Activated naive CD4-positive, alpha-beta T cell treated with anti-CD3 and anti-CD28 coated beads, Interleukin-2, amount 50 U/mL, for 24 hours (primary cell): ENCODE data around the gene NPNT.

ENCODE experiments used
- H3K27ac Mint-ChIP-seq: one replicate; pipeline ENCODE4 v1.8.0; 2021; ENCODE audit warnings: mild to moderate bottlenecking, mixed read lengths
- H3K27me3 Mint-ChIP-seq: one replicate; pipeline ENCODE4 v1.8.0; 2021; ENCODE audit warnings: mixed read lengths
- H3K36me3 Mint-ChIP-seq: one replicate; pipeline ENCODE4 v1.8.0; 2021; ENCODE audit warnings: mixed read lengths
- H3K4me1 Mint-ChIP-seq: one replicate; pipeline ENCODE4 v1.8.0; 2021; ENCODE audit warnings: mixed read lengths
- H3K4me3 Mint-ChIP-seq: one replicate; pipeline ENCODE4 v1.8.0; 2021; ENCODE audit warnings: mild to moderate bottlenecking, mixed read lengths
- H3K9me3 Mint-ChIP-seq: one replicate; pipeline ENCODE4 v1.8.0; 2021; ENCODE audit warnings: mixed read lengths

The NPNT gene

DNA sequence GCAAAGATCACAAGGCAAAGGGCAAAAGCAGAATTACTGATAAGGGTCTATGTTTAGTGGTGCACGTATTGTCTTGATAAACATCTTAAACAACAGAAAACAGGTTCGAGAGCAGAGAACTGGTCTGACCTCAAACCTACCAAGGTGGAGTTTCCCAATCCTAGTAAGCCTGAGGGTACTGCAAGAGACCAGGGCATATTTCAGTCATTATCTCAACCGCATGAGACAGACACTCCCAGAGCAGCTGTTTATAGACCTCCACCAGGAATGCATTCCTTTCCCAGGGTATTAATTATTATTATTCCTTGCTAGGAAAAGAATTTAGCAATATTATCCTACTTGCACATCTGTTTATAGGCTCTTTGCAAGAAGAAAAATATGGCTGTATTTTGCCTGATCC is 51.5 kb downstream of the NPNT start:
- Mint-ChIP-seq H3K4me1 (no peaks in the 10 kb centered on the region), H3K27ac (no peak overlapping the region), H3K9me3 (peaks cover 6% of the 10 kb centered on the region)

DNA sequence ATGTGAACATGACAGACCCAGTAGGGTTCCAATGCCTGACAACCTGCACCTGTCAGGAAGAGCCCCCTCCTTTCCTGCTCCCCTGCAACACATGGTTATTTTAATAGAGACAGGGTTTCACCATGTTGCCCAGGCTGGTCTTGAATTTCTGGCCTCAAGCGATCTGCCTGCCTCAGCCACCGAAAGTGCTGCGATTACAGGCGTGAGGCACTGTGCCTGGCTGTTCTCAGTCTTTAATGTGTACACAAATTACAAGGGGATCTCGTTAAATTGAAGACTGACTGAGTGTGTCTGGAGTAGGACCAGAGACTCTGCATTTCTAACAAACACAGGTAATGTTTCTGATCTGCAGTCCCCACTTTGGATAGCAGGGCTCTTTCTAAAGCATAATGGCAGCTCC is 55.4 kb downstream of the NPNT start:
- Mint-ChIP-seq H3K4me3 (no peak overlapping the region), H3K36me3 (no peaks in the 10 kb centered on the region), H3K27me3 (peaks cover 6% of the 10 kb centered on the region), H3K9me3 (peaks cover 6% of the 10 kb centered on the region), H3K4me1 (no peaks in the 10 kb centered on the region), H3K27ac (no peak overlapping the region)

More for the DNA sequence above, 51.5 kb downstream of the NPNT start:
- Mint-ChIP-seq H3K27me3 (peaks cover 5% of the 10 kb centered on the region), H3K36me3 (no peaks in the 10 kb centered on the region), H3K4me3 (no peak overlapping the region)

DNA sequence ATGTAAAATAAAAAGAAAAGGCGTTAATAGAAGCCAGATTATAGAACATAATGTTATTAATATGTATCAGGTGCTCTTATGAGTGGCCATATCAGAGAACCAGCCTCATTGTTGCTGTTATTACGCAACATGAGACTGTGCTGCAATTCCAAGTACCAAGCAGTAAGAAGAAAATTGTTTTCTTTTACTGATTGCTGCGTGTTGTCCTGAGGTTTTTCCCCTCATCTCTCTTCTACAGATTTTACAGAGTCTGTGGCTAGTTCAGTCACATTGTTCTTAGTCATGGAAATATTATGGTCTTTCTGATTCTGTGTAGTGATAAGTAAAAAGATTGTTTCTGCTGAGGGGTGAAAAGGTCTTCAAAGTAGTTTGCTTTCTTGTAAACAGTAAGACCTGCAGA is 55.9 kb downstream of the NPNT start:
- H3K27me3 Mint-ChIP-seq = peaks cover 6% of the 10 kb centered on the region
- peaks cover 5% of the 10 kb centered on the region for H3K9me3 Mint-ChIP-seq
- H3K4me3 Mint-ChIP-seq = no peak overlapping the region
- H3K4me1 Mint-ChIP-seq = no peaks in the 10 kb centered on the region
- no peak overlapping the region for H3K27ac Mint-ChIP-seq
- no peaks in the 10 kb centered on the region for H3K36me3 Mint-ChIP-seq

DNA sequence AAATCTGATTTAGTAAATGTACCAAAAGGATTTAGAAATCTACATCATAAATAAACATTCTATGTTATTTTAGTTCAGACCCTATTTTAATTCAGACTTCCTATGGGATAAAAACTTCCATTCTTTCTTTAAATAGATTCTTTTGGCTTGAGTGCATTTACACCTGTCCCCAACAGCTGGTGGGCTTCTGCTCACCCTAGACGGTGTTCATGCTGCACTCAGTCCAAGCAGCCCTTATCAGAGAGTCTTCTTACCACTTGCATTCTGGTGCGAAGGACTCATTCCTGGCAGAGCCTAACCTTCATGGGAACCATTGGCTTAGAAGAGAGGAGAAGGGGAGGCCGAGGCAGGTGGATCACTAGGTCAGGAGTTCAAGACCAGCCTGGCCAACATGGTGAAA is 57.3 kb downstream of the NPNT start:
- no peak overlapping the region for H3K27ac Mint-ChIP-seq
- H3K4me1 Mint-ChIP-seq = no peaks in the 10 kb centered on the region
- peaks cover 7% of the 10 kb centered on the region for H3K27me3 Mint-ChIP-seq
- H3K4me3 Mint-ChIP-seq = no peak overlapping the region
- H3K9me3 Mint-ChIP-seq = no peaks in the 10 kb centered on the region
- H3K36me3 Mint-ChIP-seq = no peaks in the 10 kb centered on the region

DNA sequence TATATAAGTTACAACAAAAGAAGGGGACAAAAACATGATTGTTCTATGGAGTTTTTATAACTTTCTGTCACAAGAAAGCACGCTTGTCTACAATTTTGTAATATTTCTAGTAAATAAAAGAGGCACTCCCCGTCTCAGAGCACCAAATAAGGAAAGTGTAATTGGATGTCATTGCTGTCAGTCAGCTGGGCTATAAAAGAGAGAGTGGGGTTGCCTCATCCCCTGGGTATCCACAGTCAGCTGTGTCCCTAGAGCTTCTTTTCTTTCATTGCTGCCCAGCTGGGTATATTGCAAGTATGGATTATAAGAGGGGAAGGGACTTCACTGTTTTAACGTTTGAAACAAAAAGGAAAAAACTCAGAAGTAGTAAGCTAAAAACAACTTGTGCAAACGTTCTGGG is 61.3 kb downstream of the NPNT start:
- H3K9me3 Mint-ChIP-seq = no peaks in the 10 kb centered on the region
- peaks cover 4% of the 10 kb centered on the region for H3K27me3 Mint-ChIP-seq
- H3K36me3 Mint-ChIP-seq = no peaks in the 10 kb centered on the region

DNA sequence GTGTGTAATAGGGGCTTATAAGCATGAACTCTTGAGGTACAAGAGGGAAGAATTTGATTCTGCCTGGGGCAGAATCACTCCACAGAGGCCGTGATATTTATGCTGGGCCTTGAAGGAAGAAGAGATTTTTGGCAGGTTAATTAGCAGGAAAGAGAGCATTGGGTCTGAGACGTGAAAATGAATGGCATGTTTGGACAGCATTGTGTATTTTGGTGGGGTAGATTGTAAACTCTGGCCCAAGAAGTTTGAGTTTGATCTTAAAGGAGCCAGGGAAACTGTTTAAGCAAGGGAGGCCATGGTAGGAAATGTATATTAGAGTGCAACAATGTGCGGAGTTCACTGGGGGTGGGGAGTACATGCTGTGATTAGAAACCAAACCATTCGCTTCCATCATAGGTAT is 62.4 kb downstream of the NPNT start:
- H3K36me3 Mint-ChIP-seq = no peaks in the 10 kb centered on the region
- no peaks in the 10 kb centered on the region for H3K4me1 Mint-ChIP-seq
- no peaks in the 10 kb centered on the region for H3K9me3 Mint-ChIP-seq
- H3K4me3 Mint-ChIP-seq = no peak overlapping the region
- H3K27ac Mint-ChIP-seq = no peak overlapping the region
- peaks cover 5% of the 10 kb centered on the region for H3K27me3 Mint-ChIP-seq

More for the DNA sequence above, 61.3 kb downstream of the NPNT start:
- no peak overlapping the region for H3K27ac Mint-ChIP-seq
- H3K4me1 Mint-ChIP-seq = no peaks in the 10 kb centered on the region
- no peak overlapping the region for H3K4me3 Mint-ChIP-seq

DNA sequence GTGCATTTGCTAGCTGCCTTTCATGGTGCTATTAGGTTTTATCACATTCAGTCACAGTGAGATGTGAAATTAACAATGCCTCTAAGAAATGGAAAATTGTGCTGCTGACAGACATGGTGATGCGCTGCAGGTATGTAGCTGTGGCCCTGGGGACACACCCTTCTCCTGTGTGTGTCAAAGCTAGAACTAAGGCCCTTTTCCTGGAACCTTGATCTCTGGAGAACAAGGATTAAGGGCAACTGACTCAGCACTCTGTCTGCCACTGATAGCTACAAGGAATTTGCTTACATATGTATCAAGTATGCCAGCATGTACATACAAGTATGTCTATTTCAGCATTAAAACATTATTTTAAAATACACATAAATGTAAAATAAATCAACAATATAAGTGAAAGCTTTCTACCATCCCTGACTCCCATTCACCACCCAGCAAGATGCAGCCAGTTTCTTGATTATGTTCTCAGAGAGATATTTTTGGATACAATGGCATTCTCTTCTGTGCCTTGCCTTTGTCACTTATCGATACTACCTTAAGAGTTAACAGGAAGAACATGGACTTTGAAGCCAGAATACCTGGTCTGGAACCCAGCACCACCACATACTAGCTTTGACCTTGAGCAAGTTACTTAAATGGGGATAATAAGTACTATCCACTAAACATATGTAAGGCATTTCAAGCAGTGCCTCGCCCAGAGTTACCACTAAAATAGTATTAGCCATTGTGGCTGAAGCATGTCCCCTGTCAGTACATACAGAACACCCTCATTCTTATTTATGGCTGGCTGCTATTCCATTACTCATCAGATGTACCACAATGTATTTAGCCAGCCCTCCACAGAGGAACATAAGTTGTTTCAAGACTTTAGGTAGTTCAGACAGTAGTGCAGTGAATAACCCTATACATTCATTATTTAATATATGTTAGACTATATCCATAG is 68.5 kb downstream of the NPNT start:
- no peak overlapping the region for H3K27ac Mint-ChIP-seq
- H3K9me3 Mint-ChIP-seq = no peaks in the 10 kb centered on the region
- peaks cover 3% of the 10 kb centered on the region for H3K27me3 Mint-ChIP-seq

DNA sequence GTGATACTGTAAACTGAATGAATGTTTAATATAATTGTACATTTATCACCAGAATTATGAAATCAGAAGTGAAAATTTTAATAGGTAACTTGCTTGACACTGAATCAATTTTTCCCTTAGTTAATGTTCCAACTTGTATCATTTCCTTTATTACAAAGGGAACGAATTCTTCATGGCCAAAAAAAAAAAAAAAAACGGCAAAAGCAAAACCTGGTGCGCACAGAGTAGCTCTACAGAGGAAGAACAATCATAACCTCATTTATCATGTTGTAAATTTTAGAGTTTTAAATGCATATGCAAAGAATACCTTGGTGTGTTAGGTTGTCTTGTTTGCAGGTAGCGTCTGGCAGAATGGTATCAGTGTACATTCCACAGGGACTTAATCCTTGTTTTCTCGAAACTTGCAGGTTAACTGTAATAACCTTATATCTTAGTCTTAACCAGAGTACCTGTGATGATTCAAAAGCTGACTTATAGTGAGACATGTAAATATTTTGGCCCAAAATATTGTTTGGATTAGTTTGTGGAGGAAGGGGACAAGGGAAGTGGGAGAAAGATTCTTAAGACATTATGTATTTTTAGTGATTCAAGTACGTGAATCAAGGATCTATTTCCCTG is 70.0 kb downstream of the NPNT start:
- Mint-ChIP-seq H3K9me3 (no peaks in the 10 kb centered on the region), H3K27me3 (peaks cover 5% of the 10 kb centered on the region), H3K4me3 (no peak overlapping the region), H3K4me1 (no peaks in the 10 kb centered on the region), H3K36me3 (no peaks in the 10 kb centered on the region), H3K27ac (no peak overlapping the region)

More for the DNA sequence above, 68.5 kb downstream of the NPNT start:
- H3K4me1 Mint-ChIP-seq = no peaks in the 10 kb centered on the region
- H3K36me3 Mint-ChIP-seq = no peaks in the 10 kb centered on the region
- H3K4me3 Mint-ChIP-seq = no peak overlapping the region

DNA sequence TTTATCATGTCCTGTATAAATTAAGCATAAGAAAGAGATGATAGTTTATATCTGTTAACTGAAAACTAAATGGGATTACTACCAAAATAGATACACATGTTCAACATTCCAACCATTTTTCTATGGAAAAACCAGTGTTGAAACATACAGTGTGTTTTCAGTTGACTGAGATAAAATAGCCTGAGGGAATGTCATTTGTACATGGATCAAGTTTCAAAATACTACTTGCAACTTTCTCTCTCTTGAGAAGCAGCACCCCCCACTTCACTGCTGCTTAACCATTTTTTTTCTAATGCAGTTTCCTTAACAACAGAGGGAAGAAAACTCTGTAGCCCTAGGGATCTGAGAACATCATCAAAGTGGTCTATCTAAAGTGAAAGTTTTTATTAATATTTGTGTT is 70.8 kb downstream of the NPNT start:
- Mint-ChIP-seq H3K9me3 (no peaks in the 10 kb centered on the region), H3K27me3 (peaks cover 5% of the 10 kb centered on the region), H3K27ac (no peak overlapping the region), H3K4me3 (no peak overlapping the region), H3K4me1 (no peaks in the 10 kb centered on the region), H3K36me3 (no peaks in the 10 kb centered on the region)

DNA sequence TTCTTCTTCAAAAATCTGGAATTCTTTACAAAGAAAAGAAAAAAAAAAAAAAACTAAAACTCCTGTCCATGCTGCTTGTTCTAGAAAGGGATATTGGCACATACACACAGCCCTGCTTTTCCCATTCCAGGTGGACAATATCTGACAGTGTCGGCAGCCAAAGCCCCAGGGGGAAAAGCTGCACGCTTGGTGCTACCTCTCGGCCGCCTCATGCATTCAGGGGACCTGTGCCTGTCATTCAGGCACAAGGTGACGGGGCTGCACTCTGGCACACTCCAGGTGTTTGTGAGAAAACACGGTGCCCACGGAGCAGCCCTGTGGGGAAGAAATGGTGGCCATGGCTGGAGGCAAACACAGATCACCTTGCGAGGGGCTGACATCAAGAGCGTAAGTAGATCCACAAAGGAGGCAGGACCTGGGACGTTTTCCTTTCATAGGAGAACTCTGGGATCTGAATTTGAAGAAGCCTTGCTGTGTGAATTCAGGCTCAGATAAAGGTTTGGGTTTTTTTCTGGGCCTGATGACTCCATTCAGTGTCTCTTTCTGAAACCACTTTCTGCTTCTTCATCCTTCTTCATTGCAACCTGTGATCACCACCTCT is 71.9 kb downstream of the NPNT start:
- H3K36me3 Mint-ChIP-seq = no peaks in the 10 kb centered on the region
- H3K4me3 Mint-ChIP-seq = no peak overlapping the region
- peaks cover 2% of the 10 kb centered on the region for H3K27me3 Mint-ChIP-seq
- no peaks in the 10 kb centered on the region for H3K9me3 Mint-ChIP-seq
- no peaks in the 10 kb centered on the region for H3K4me1 Mint-ChIP-seq
- no peak overlapping the region for H3K27ac Mint-ChIP-seq

DNA sequence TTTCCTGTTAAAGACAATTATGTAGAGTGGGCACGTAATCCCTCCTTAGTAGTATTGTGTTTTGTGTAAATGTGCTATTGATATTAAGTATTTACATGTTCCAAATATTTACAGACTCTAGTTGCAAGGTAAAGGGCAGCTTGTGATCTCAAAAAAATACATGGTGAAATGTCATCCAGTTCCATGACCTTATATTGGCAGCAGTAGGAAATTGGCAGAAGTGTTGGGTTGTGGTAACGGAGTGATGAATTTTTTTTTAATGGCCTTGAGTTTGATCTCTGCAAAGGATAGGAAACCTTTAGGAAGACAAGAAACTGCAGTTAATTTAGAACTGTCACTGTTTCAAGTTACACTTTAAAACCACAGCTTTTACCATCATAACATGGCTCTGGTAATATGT is 74.3 kb downstream of the NPNT start:
- peaks cover 2% of the 10 kb centered on the region for H3K27me3 Mint-ChIP-seq
- no peaks in the 10 kb centered on the region for H3K36me3 Mint-ChIP-seq
- no peak overlapping the region for H3K27ac Mint-ChIP-seq
- no peaks in the 10 kb centered on the region for H3K4me1 Mint-ChIP-seq
- no peaks in the 10 kb centered on the region for H3K9me3 Mint-ChIP-seq
- H3K4me3 Mint-ChIP-seq = no peak overlapping the region

DNA sequence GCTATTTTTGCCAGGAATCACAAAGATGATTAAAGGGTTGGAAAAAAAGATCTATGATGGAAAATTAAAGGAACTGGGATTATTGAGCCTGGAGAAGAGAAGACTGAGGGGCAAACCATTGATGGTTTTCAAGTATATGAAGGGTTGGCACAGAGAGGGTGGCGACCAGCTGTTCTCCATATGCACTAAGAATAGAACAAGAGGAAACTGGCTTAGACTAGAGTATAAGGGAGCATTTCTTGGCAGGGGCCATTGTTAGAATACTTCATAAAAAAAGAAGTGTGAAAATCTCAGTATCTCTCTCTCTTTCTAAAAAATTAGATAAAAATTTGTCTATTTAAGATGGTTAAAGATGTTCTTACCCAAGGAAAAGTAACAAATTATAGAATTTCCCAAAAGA is 75.1 kb downstream of the NPNT start:
- Mint-ChIP-seq H3K36me3 (no peaks in the 10 kb centered on the region), H3K4me3 (no peak overlapping the region), H3K27ac (no peak overlapping the region), H3K4me1 (no peaks in the 10 kb centered on the region), H3K9me3 (no peaks in the 10 kb centered on the region), H3K27me3 (peaks cover 2% of the 10 kb centered on the region)

DNA sequence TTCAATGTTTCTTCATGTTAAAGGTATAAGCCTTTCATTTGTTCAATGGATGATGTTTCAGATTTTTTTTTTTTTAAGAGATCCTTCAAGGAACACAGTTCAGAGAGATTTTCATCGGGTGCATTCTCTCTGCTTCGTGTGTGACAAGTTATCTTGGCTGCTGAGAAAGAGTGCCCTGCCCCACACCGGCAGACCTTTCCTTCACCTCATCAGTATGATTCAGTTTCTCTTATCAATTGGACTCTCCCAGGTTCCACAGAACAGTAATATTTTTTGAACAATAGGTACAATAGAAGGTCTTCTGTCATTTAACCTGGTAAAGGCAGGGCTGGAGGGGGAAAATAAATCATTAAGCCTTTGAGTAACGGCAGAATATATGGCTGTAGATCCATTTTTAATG is 75.8 kb downstream of the NPNT start:
- Mint-ChIP-seq H3K9me3 (no peaks in the 10 kb centered on the region), H3K4me1 (no peaks in the 10 kb centered on the region), H3K27me3 (peaks cover 2% of the 10 kb centered on the region), H3K27ac (no peak overlapping the region), H3K36me3 (no peaks in the 10 kb centered on the region), H3K4me3 (no peak overlapping the region)

DNA sequence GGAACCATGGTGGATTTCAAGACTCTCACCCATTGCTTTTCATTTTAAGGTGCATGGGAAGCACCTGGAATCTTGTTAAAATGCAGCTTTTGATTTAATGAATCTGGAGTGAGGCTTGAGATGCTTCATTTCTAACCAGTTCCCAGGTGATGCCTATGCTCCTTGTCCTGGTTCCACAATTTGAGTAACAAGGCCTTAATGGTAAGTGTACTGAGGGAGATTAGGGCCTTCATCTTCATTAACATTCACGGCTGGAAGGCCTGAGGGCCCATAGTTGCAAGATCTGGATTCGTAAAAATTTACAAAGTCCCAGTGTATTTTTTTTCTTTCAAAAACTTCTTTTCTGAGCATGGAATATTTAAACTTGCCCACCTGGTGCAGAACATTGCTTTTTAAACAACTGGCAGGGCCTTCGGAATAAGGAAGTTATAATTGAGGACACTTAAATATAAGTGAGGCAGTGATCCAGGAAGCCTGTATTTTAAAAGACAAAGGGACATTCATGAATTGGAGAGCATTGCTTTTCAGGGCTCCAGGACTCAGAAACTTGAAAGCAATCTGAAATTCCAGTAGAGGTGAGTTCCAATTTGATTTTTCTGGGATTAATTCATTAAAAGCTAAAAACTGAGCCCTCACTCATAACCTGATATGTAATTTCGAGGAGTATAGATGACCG is 77.8 kb downstream of the NPNT start:
- H3K4me1 Mint-ChIP-seq = no peaks in the 10 kb centered on the region
- no peak overlapping the region for H3K4me3 Mint-ChIP-seq
- H3K9me3 Mint-ChIP-seq = no peaks in the 10 kb centered on the region
- peaks cover 2% of the 10 kb centered on the region for H3K27me3 Mint-ChIP-seq
- no peaks in the 10 kb centered on the region for H3K36me3 Mint-ChIP-seq
- H3K27ac Mint-ChIP-seq = no peak overlapping the region

DNA sequence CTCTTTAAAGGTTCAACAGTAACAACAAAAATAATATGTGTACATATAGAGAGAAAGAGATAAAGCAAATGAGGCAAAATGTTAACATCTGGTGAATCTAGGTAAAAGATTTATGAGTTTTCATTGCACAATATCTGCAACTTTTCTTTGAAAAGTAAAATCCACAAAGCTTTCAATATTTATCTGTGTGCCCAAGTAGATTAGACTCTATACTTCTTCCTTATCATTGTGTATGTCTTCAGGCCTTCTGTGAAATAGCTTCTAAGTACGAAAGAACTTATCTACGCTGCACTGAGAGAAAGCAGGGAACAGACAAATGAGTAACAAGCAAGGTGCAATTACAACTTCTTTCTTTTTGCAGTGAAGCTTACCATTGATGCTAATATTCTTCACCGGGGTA is 81.6 kb downstream of the NPNT start:
- H3K4me3 Mint-ChIP-seq = no peak overlapping the region
- no peak overlapping the region for H3K27ac Mint-ChIP-seq
- H3K4me1 Mint-ChIP-seq = no peaks in the 10 kb centered on the region
- no peaks in the 10 kb centered on the region for H3K27me3 Mint-ChIP-seq
- H3K9me3 Mint-ChIP-seq = no peaks in the 10 kb centered on the region
- H3K36me3 Mint-ChIP-seq = no peaks in the 10 kb centered on the region
